ENCODE data around the gene SCIMP.
"Not testable (repeated sequence)": the region's sequence is repeated elsewhere in the genome, so short reads cannot be mapped to it uniquely, and the experiment has no call there.

The SCIMP gene

DNA sequence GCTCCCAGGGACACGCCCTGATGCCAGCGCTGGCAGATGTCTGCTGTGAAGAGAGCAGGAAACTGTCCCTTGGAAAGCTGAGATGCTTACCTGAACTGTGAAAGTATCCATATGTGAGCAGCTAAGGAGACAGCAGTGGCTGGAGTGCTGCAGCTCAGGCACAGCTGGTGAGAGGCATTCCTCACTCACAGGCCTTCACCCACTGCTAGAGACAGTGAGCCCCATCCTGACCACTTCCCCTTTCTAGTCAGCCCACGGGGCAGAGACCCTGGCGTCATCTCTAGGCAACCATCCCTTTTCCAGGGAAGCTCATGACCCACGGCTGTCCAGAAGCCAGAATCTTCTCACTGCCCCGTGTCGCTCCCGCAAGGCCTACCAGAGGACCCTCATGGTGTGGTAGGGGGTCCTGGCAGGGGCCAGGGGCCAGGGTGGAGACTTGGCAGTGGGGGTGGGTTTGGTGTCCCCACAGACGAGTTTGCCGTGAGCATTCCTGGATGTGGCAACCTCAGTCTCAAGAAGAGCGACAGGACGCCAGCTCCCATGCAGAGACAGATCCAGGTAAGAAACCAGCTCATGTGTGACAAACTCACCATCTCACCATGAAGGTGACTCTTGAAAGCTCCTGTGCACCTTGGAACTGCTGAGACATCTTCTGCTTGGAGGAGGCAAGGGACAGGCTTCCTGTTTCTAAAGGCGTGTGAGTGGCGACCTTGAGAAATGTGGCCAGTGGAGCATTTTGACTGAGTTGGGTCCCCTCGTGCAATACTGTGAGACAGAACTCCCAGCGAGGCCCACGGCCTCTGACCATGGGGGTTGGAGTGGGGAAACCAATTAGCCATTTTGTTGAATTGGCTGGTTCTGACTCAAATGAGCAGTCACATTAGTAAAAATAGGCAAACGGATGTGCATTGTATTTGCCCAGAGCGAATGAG is at the start of gene SCIMP:
Gene SCIMP, minus strand, starts transcription at position 216 of the 932 bp plus-strand sequence. Its CDS starts 105 bp downstream, at position 111.
- no peak for DNase-seq

DNA sequence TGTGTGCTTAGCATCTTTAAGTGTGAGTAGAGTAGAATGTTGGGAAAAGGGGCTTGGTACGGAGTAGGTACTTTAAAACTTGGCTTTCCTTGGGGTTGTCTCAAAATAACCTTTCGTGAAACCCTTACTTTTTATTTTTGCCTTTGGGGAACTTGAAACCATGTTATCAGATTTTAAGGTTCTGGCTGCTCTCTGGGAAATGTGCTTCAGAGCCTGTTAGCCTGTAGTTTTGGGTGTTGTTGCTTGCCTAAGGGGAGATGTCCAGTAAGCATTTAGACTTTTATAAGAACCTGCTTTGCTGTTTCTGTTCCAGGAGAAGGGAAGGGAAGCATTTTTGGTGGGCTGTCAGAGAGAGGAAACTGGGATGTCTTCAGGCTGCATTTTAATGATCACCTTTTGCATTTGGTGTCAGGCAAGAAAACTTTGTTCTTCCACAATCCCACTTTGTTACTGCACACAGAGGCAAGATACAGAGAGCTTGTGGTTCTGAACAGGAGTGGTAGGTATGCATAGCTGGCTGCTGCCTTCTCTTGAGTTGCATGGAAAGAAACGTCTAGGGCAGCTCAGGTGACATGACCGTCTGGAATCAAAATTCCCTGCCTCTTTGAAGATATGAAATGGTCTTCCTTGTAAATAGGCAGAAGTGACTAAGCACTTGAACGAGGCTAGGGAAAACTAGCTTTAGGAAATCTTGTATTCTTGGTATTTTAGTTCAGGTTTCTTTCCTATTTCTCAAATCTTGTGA is 49.1 kb upstream of the SCIMP start:
- DNase-seq = no peak

DNA sequence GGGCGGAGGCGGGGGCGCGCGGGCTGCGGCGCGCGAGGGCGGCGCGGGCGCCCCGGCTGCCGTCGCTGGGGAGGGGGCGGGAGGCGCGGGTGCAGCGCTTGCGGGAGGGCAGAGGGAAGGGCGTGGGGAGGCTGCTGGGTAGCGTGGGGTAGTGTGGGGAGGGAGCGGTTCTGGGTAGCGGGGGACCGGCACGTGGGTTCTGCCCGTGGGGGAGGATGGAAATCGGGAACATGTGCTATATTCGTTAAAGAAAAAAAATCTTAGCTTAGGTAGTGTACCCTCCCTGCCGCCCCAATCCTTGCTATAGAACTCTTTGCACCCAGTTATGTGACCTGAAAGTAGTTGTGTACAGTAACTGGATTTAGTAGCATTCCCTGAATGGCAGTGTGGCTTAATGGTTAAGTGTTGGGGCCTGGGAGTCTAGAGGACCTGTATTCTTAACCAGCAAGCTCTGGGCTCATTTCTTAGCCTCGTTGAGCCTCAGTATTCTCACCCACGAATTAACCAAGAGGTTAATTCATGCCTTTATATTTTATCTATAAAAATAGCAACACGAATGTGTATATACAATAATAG is 48.1 kb upstream of the SCIMP start:
- peak in 1 of 2 experiments; percentile 32 for DNase-seq

DNA sequence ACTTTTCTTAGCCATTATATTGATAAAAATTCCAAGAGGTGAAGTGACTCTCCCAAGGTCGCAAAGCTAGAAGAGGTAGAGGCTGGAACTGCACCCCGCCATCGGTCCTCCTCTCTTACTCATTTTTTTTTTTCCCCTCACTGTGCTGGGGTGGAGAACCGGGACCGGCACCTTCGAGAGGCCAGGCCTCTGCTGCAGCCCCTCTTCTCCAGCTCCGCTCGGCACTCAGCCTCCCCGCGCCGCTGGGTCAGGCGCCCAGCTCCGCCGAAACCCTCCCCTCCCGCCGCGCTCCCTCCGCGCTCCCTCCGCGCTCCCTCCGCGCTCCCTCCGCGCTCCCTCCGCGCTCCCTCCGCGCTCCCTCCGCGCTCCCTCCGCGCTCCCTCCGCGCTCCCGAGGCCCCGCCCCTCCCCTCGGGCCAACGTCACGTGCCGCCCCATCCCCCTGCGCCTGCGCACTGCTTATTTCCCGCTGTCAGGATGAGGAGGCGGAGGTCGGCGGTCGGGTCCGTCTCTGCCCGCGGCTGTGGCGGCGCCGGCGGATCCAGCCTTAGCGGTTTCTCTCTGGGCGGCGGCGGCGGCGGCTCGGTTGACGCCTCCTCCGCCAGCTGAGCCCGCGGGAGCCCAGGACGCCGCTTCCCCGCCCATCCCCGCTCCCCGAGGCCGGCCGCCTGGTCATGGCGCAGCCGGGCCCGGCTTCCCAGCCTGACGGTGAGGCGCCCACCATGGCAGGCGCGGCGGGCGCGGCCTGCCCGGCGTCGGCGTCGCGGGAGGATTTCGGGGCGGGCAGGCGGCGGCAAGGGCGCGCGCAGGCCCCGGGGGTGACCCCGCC is 47.4 kb upstream of the SCIMP start, which contains the start of gene RABEP1:
Gene RABEP1, plus strand, starts transcription at position 471 of the 828 bp plus-strand sequence. Its CDS starts 203 bp downstream, at position 674.
- DNase-seq = peak; percentile 35 to 75

DNA sequence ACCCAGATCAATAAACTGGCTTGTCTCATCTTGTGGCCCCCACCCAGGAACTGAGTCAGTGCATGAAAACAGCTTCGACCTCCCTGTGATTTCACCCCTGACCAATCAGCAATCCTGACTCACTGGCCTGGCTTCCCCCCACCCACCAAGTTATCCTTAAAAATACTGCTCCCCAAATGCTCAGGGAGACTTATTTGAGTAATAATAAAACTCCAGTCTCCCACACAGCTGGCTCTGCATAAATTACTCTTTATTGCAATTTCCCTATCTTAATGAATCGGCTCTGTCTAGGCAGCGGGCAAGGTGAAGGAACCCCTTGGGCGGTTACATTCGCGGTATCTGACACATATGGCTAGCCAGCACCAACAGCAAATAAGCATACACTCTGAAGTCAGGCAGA is 37.7 kb upstream of the SCIMP start:
- DNase-seq = no peak

DNA sequence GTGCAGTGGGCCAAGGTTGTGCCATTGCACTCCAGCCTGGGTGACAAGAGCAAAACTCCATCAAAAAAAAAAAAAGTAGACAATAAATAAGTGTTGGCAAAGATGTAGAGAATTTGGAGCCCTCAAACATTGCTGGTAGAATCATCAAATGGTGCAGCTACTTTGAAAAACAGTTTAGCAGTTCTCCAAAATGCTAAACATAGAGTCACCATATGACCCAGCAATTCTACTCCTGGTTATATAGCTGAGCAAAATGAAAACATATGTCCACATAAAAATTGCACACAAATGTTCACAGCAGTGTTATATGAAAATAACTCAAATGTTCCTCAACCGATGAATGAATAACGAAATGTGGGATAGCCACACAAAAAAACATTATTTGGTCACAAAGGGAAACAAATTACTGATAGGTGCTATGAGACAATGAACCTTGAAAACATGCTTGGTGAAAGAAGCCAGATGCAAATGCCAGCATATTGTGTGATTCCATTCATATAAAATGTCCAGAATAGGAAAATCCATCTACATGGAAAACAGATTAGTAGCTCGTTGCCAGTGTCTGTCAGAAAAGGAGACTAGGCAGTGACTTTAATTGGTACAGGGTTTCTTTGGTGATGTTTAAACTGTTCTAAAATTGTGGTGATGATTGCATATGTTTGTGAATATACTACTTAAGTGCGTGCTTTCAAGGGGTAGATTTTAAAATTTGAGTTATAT is 34.7 kb upstream of the SCIMP start:
- no peak for DNase-seq

DNA sequence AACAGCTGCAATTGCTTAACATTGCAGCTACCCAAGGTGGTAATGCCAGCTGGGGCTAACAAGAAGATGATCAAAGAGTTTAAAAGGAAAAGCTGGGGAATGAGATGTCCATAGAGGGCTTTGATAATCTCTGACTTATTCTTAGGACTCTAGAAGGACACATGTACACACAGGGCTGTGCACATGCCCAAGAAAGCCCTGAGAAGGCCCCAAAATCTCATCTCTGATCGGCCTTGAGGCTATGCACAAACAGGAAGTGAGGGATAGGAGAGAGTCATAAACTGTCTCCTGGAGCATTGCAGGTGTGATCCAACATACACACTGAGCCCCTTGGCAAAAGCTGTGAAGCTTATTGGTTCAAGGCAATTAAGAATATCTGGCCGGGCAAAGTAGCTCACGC is 30.2 kb upstream of the SCIMP start:
- DNase-seq = no peak

DNA sequence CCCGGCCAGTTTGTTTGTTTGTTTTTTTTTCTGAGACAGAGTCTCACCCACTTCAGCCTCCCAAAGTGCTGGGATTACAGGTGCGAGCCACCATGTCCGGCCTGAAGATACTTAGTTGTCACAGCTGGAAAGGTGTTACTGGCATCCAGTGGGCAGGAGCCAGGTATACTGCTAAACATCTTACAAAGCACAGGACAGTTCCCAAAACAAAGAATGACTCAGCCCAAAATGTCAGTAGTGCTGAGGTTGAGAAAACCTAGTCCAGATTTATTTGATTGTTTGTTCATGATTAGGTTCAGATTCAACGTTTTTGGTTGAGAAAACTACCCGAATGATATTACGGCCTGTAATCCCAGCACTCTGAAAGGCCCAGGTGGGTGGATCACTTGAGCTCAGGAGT is 28.8 kb upstream of the SCIMP start:
- no peak for DNase-seq

DNA sequence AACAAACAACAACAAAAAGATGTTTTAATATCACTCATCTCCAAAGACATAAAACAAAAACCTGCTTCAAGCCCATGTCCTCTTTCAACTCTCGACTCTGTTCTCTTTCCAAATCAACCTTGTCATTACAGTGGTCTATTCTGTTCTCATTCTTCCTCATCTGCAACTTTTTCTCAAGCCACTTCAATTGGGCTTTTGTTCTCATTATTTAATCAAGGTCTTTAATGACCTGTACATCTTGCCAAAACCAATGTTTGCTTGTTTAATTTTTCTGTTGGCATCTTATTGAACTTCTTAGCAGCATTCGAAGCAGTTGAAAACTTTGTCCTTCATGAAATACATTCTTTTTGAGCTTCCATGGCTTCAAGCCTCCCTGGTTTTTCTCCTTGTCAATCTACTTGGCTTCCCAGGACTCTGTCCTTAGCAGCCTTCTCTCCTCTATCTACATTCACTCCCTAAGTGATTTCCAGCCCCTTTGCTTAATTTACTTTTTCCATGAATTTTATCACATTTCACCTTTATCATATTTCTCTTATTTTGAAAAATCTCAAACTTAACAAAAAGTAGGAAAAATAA is 27.8 kb upstream of the SCIMP start:
- DNase-seq = no peak

DNA sequence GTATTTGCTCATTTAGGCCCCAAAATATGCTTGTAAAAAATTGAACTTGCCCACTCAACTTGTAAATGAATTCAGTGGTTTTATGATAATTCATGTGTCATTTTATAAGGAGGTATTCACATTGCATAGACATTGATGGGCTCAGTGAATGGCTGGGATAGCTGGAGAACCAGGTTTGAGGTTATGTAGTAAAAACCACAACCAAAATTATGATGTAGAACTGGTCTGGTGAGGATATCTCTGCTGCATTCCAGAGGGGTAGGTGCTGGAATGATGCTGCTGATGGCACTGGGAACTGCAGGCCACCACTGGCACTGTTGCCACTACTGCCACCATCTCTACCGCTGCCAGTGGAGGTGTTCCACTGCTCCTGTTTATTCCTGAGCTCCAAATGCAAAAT is 25.9 kb upstream of the SCIMP start:
- DNase-seq = no peak

DNA sequence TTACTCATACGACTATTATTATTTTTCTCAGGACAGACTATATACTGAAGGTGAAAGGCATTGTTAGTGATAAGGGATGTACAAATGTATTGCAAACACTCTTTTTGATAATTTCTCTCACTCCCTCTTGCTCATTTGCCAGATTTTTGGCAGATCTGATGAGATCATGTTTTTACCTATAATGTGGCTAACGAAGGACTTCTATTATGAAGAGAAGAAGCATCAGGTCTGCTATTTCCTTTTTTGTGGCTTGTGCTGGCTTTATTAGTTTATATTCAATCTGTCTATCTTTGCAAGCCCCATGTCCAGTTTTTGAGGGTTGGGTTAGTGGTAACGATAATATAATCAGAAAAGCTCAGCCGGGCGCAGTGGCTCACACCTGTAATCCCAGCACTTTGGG is 22.5 kb upstream of the SCIMP start:
- no peak for DNase-seq

DNA sequence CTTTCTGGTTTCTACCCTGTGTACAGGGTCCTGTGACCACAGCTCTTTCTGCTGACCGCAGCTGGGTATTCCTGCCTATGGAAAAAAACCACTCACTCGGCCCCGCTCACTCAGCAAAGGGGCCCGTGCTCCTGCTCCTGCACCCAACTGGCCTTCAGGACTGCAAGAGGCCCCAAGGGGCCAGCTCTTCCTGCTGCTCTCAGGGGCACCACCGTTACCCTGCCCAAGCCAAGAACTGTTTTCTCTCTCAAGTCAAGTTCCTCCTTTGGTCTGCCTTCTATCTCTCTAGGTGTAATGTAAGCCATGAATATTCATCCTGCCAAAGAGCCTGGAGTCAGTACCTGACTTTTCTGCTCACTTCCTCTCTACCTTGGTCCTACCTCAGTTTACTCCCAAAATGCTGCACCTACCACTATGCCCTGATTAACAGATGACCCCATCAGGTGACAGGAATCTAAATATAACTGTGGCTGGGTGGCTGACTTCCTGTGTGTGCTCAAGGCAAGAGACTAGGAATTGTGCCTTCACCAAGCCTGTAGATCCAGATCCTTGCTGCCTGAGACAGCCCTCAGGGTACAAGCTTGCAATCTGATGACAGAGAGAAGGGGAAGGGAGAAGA is 20.4 kb upstream of the SCIMP start:
- DNase-seq = no peak

DNA sequence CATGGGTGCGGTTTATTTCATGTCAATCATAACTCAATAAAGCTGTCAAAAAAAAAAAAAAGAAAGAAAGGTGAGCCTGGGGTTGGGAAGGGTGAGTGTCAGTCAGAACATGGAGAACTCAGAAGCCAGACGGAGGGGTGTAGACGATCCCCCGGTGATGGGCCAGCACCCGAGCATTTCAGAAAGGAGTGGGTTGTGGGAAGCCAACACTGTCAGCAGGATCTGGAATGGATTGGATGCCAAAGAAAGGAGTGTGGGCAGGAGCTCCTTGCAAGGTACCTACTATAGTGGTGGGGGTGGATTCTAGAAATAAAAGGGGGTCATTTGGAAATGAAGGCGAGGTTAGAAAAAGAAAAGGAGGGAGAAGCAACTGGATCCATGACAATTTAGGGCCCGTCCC is 19.8 kb upstream of the SCIMP start:
- DNase-seq = no peak

DNA sequence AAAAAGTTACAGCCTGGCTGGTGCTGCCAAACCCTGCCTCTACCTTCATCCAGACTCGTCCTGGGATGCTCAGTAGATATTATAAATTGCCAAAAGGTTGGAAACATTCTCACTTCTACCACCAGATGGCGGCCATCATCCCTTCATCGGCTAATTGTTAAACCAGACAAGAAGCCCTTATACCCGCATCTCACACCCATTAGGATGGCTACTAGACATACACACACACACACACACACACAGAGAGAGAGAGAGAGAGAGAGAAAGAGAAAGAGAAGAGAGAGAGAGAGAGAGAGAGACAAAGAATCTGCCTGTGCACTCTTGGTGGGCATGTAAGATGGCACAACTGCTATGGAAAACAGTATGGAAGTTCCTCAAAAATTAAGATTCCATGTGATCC is 15.0 kb upstream of the SCIMP start:
- peak; percentile 37 to 76 for DNase-seq

DNA sequence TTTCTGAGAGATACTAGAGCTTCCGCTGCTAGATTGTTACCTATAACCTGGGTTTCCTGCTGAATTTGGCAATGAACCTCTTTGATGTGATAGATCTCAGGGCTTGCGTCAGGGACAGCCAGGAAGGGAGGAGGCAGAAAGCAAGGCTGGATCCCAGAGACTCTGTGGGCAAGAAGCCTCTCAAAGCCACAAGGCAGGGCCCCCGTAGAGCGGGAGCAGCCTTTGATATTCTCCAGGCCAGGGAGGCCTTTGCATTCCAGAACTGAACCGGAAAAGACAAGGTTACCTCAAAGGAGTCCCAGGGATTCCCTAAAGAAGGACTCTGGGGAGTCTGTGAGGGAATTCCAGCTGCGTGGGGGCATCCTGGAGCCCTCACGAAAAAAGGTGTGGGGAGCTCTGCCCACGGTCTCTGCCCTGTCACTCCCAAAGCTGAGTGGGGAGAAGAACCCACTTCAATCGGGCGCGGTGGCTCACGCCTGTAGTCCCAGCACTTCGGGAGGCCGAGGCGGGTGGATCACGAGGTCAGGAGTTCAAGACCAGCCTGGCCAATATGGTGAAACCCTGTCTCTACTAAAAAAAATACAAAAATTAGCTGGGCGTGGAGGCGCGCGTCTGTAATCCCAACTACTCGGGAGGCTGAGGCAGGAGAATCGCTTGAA is 14.3 kb upstream of the SCIMP start:
- DNase-seq = no peak

DNA sequence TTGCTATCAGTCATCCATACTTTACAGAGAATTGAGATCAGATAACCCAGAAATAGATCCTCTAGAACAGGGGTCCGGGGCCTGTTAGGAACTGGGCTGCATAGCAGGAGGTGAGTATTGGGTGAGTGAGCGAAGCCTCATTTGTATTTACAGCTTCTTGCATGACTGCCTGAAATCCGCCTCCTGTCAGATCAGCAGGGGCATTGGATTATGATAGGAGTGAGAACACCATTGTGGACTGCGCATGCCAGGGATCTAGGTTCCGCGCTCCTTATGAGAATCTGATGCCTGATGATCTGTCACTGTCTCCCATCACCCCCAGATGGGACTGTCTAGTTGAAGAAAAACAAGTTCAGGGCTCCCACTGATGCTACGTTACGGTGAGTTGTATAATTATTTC is 13.0 kb upstream of the SCIMP start:
- no peak for DNase-seq

DNA sequence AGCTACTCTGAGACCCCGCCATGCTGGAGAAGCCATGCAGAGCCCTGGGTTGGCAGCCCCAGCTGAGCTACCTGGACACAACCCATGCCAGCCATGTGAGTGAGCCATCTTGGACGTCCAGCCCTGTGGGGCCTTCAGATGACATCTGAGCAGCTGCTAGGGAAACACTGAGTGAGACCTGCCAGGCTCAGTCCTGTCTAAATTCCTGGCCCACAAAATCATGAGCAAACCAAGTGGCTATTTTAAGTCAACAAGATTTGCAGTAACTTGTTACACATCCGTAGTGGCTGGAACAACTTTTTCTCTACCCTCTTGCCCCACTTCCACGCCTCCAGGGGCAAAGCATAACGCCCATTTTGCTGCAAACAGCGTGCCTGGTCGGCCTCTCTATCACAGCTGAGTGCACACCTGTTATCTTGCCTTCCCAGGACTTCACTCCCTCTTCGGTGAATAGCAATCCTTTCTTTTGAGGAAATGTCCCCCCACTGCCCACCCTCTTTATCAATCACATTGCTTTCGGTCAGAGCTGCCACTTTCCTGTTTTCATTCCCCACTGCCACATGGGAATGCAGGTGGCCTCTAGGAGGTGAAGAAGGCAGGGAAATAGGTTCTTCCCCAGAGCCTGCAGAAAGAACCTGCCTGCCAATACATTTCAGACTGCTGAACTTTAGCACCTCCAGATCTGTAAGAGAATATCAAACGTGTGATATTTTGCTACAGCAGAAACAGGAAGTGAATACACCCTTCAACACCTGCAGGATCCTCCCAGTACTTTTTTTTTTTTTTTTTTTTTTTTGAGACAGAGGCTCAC is 7.4 kb upstream of the SCIMP start:
- no peak for DNase-seq

DNA sequence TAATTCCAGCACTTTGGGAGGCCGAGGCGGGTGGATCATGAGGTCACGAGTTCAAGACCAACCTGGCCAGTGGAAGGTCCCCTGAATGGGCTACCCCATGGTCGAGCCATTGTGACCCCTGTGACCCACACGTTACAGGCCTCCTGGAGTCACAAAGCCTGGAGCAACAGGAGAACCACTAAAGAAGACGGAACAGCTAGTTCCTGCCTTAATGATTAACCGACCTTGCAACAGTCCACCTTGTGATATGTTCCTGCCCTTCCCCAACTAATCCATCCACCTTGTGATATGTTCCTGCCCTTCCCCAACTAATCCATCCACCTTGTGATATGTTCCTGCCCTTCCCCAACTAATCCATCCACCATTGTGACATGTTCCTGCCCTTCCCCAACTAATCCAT is 5.1 kb upstream of the SCIMP start:
- DNase-seq = not testable (repeated sequence)

DNA sequence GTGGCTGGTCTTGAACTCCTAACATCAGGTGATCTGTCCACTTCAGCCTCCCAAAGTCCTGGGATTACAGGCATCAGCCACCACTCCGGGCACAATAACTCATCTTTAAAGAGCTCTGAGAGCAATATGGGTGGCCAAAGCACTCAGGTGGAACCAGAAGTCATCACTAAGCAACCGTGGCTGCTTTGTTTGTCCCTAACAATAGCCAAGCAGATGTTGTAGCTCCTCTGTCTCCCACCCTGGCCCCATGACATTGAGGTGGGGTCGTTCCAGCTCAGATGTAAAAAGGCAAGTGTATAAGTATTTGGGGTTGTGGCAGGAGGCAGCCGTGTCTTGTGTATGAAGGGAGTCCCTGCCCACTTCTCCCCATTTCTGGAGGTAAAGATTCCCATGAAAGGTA is 3.7 kb upstream of the SCIMP start:
- DNase-seq = no peak

Measured in SW 1271 (cell line).